LNCaP clone FGC (cell line): ENCODE data around the gene CLN6.

Experiments
- DNase-seq: peaks from one replicate; pipeline ENCODE4 v3.0.0-alpha.2; 2011; ENCODE audit warnings: low read depth
- H3K4me3 ChIP-seq: 2 replicates; pipeline ENCODE4 v1.5.1; 2011; ENCODE audit warnings: mild to moderate bottlenecking, low read depth, low read length, control low read depth
- CTCF ChIP-seq: IDR thresholded peaks from 2 replicates; pipeline ENCODE4 v1.5.1; 2012; ENCODE audit warnings: mild to moderate bottlenecking; ENCODE audit not compliant: control insufficient read depth, insufficient read depth; ENCODE audit errors: extremely low read depth

Gene CLN6

GRCh38 chr15:68256675-68257450 lies 27.3 kb upstream of the CLN6 start:
- no peak for DNase-seq
- no peak overlapping the region for H3K4me3 ChIP-seq
- no peak for TF ChIP-seq CTCF

GRCh38 chr15:68252925-68253534 lies 23.5 kb upstream of the CLN6 start:
- peak; percentile 86 for TF ChIP-seq CTCF
- no peak overlapping the region for H3K4me3 ChIP-seq
- peak; percentile 62 for DNase-seq

- no peak for DNase-seq
- no peak for TF ChIP-seq CTCF
- no peak overlapping the region for H3K4me3 ChIP-seq
These were observed 19.7 kb upstream of the CLN6 start for GRCh38 chr15:68249058-68249713.

- H3K4me3 ChIP-seq: no peak overlapping the region
- TF ChIP-seq CTCF: no peak
- no peak for DNase-seq
These were observed 14.7 kb upstream of the CLN6 start for GRCh38 chr15:68244235-68244634.

- H3K4me3 ChIP-seq: no peak overlapping the region
- TF ChIP-seq CTCF: no peak
- DNase-seq: peak; percentile 18
These were observed 11.8 kb upstream of the CLN6 start for GRCh38 chr15:68241088-68241935.

- DNase-seq: no peak
- H3K4me3 ChIP-seq: no peak overlapping the region
- TF ChIP-seq CTCF: no peak
These were observed 9.5 kb upstream of the CLN6 start for GRCh38 chr15:68239025-68239424.
